Urinary bladder (tissue), 4 donors: ENCODE data around the gene CPT1A. TPM values are rescaled to one million over a fixed set of nuclear protein-coding genes. Genes with fewer than 3 reads are reported as not detected.
A peak's percentile ranks its signal among the peaks of the same experiment; 100 is the strongest.

Experiments
- DNase-seq: peaks from one replicate; pipeline ENCODE4 v3.0.0-alpha.2; 2015; ENCODE audit errors: extremely low spot score
- H3K27ac ChIP-seq: one replicate; pipeline ENCODE4 v1.5.1; 2013; ENCODE audit warnings: low read depth, mild to moderate bottlenecking, moderate library complexity
- H3K36me3 ChIP-seq: one replicate; pipeline ENCODE4 v1.6.1; 2013; ENCODE audit warnings: mild to moderate bottlenecking, moderate library complexity; ENCODE audit not compliant: insufficient read depth
- H3K4me1 ChIP-seq: one replicate; pipeline ENCODE4 v1.6.1; 2013; ENCODE audit warnings: mild to moderate bottlenecking, moderate library complexity; ENCODE audit not compliant: insufficient read depth
- H3K4me3 ChIP-seq: one replicate; pipeline ENCODE4 v1.5.1; 2013; ENCODE audit warnings: low read depth, low read length
- WGBS: extraction: QIAGEN DNeasy Blood & Tissue Kit; methylation state at CpG from one replicate; pipeline ENCODE4 v1.1.7; 2013; 5-methylcytosine and 5-hydroxymethylcytosine counted together
- polyA plus RNA-seq: library from polyadenylated mRNA; stranded (reverse); fragments of 200-250 nt; gene quantifications from one replicate; pipeline ENCODE4 v1.2.3, GENCODE V29; 2013
- total RNA-seq: library from RNA; depleted of rRNA; stranded (reverse); fragments of >200 nt; gene quantifications from one replicate; pipeline ENCODE4 v1.2.3, GENCODE V29; 2014
- donor health status: healthy with polysubstance abuse.
- donor health status: healthy.

The CPT1A gene
- total and polyA plus RNA-seq, 2 donors = 20.4 to 24.5 TPM

- Histone ChIP-seq H3K36me3 (no peaks in the 10 kb centered on the region), H3K4me3 (peak overlapping the region; percentile 32), H3K27ac (no peak overlapping the region), H3K4me1 (no peaks in the 10 kb centered on the region)
- 9% methylated on average over 54 of the region's 54 CpGs for WGBS
- no peak for DNase-seq
Measured at GRCh38 chr11:68843703-68844312, 2.1 kb upstream of the CPT1A start.

- Histone ChIP-seq H3K4me3 (peak overlapping the region; percentile 32), H3K36me3 (no peaks in the 10 kb centered on the region), H3K27ac (no peak overlapping the region), H3K4me1 (peaks cover under 1% of the 10 kb centered on the region)
- no peak for DNase-seq
- WGBS = 21% methylated on average over 23 of the region's 23 CpGs
Measured at GRCh38 chr11:68843052-68843561, 1.4 kb upstream of the CPT1A start.

GRCh38 chr11:68842427-68843051 is 823 bp upstream of the CPT1A start:
- Histone ChIP-seq H3K36me3 (no peaks in the 10 kb centered on the region), H3K4me1 (peaks cover 3% of the 10 kb centered on the region), H3K27ac (no peak overlapping the region), H3K4me3 (peak overlapping the region; percentile 32)
- no peak for DNase-seq
- 31% methylated on average over 25 of the region's 25 CpGs for WGBS

- no peak for DNase-seq
- Histone ChIP-seq H3K36me3 (no peaks in the 10 kb centered on the region), H3K27ac (peak overlapping the region; percentile 87), H3K4me3 (peak overlapping the region; percentile 92), H3K4me1 (peaks cover 5% of the 10 kb centered on the region)
- WGBS = under 1% methylated on average over 90 of the region's 90 CpGs
Measured at GRCh38 chr11:68840661-68841653, 759 bp downstream of the CPT1A start.

- H3K36me3 ChIP-seq = no peaks in the 10 kb centered on the region
- DNase-seq = no peak
- H3K4me1 ChIP-seq = peaks cover 5% of the 10 kb centered on the region
- H3K27ac ChIP-seq = peak overlapping the region; percentile 87
- H3K4me3 ChIP-seq = peak overlapping the region; percentile 92
- 18% methylated on average over 19 of the region's 19 CpGs for WGBS
Measured at GRCh38 chr11:68839911-68840641, 1.6 kb downstream of the CPT1A start.

GRCh38 chr11:68839054-68839865 is 2.5 kb downstream of the CPT1A start:
- under 1% methylated on average over 61 of the region's 61 CpGs for WGBS
- DNase-seq = peak; percentile 76
- Histone ChIP-seq H3K4me1 (peaks cover 5% of the 10 kb centered on the region), H3K36me3 (no peaks in the 10 kb centered on the region), H3K27ac (peak overlapping the region; percentile 73), H3K4me3 (peak overlapping the region; percentile 25)

GRCh38 chr11:68838572-68838964 is 3.1 kb downstream of the CPT1A start:
- 15% methylated on average over 8 of the region's 8 CpGs for WGBS
- Histone ChIP-seq H3K4me3 (peak overlapping the region; percentile 25), H3K4me1 (peaks cover 5% of the 10 kb centered on the region), H3K36me3 (no peaks in the 10 kb centered on the region), H3K27ac (peak overlapping the region; percentile 73)
- no peak for DNase-seq

- Histone ChIP-seq H3K36me3 (no peaks in the 10 kb centered on the region), H3K4me1 (peaks cover 5% of the 10 kb centered on the region), H3K4me3 (no peak overlapping the region), H3K27ac (peak overlapping the region; percentile 73)
- DNase-seq = no peak
- 75% methylated on average over 17 of the region's 17 CpGs for WGBS
Measured at GRCh38 chr11:68837583-68838571, 3.8 kb downstream of the CPT1A start.

- DNase-seq = no peak
- Histone ChIP-seq H3K4me1 (peaks cover 5% of the 10 kb centered on the region), H3K27ac (no peak overlapping the region), H3K36me3 (no peaks in the 10 kb centered on the region), H3K4me3 (no peak overlapping the region)
- WGBS = 94% methylated on average over 4 of the region's 4 CpGs
Measured at GRCh38 chr11:68835749-68836148, 6.0 kb downstream of the CPT1A start.

- WGBS = 88% methylated on average over 5 of the region's 5 CpGs
- Histone ChIP-seq H3K36me3 (no peaks in the 10 kb centered on the region), H3K27ac (no peak overlapping the region), H3K4me3 (no peak overlapping the region), H3K4me1 (peaks cover 5% of the 10 kb centered on the region)
- no peak for DNase-seq
Measured at GRCh38 chr11:68835328-68835727, 6.4 kb downstream of the CPT1A start.

- no peak for DNase-seq
- no peaks in the 10 kb centered on the region for H3K36me3 ChIP-seq
- H3K4me1 ChIP-seq = peaks cover 2% of the 10 kb centered on the region
- H3K27ac ChIP-seq = no peak overlapping the region
- 55% methylated on average over 8 of the region's 8 CpGs for WGBS
- H3K4me3 ChIP-seq = no peak overlapping the region
Measured at GRCh38 chr11:68832476-68833181, 9.1 kb downstream of the CPT1A start.
